Endothelial cell of umbilical vein (primary cell): ENCODE data around the gene XRN2. TPM values are rescaled to one million over a fixed set of nuclear protein-coding genes. Genes with fewer than 3 reads are reported as not detected.

Experiments
- BruUV-seq: library from RNA; stranded (reverse); fragments of 400-500 nt; replicated peaks from 2 replicates; lab custom pipeline; 2021; lab: Mats Ljungman, UMichigan
- CTCF ChIA-PET: fragments of 300-600, 350-600 bp; sonication (Branson Sonifier 250); formaldehyde crosslinking; loops from one replicate; lab custom pipeline; 2021; ENCODE audit warnings: antibody characterized with exemption, inconsistent platforms; lab: Charles Lee
- POLR2A ChIA-PET: fragments of 300-600, 350-600 bp; sonication (Branson Sonifier 250); formaldehyde crosslinking; loops from one replicate; lab custom pipeline; 2021; ENCODE audit warnings: antibody characterized with exemption, inconsistent platforms; lab: Charles Lee
- DNase-seq: peaks from one replicate; pipeline ENCODE4 v3.0.0-alpha.2; 2011; ENCODE audit warnings: low read depth, low spot score
- FAIRE-seq: peaks from 2 replicates; lab custom pipeline; 2011; peaks lifted over from hg19 to GRCh38; lab: Jason Lieb, UNC
- H2AFZ ChIP-seq: 2 replicates; pipeline ENCODE4 v1.6.0; 2012; ENCODE audit warnings: low read depth, low read length, control low read depth, inconsistent platforms
- H3K27ac ChIP-seq: 2 replicates; pipeline ENCODE4 v1.5.1; 2011; ENCODE audit warnings: low read depth, mild to moderate bottlenecking, control low read depth, low read length, moderate library complexity; ENCODE audit not compliant: insufficient read depth
- H3K27me3 ChIP-seq, 2 experiments: 2 replicates each; pipeline versions ENCODE4 v1.6.0 to v1.6.1; 2011; ENCODE audit warnings: low read length in 2 of 2, mixed read lengths in 1 of 2; ENCODE audit not compliant: control insufficient read depth in 2 of 2, insufficient read depth in 2 of 2
- H3K36me3 ChIP-seq, 2 experiments: 2 replicates in 1 of 2; 3 replicates in 1 of 2; pipeline ENCODE4 v1.5.1; 2011; ENCODE audit warnings: low read length in 2 of 2, mild to moderate bottlenecking in 1 of 2, moderate library complexity in 1 of 2; ENCODE audit not compliant: control insufficient read depth in 2 of 2, insufficient read depth in 2 of 2; ENCODE audit errors: extremely low read depth in 1 of 2
- H3K4me1 ChIP-seq: 3 replicates; pipeline ENCODE4 v1.5.1; 2011; ENCODE audit warnings: mild to moderate bottlenecking, low read length; ENCODE audit not compliant: control insufficient read depth, insufficient read depth; ENCODE audit errors: extremely low read depth
- H3K4me2 ChIP-seq: 2 replicates; pipeline ENCODE4 v1.6.1; 2011; ENCODE audit warnings: low read length, control low read depth, mixed read lengths; ENCODE audit not compliant: insufficient read depth
- H3K4me3 ChIP-seq, 3 experiments: fragments of 200-600 bp in 1 of 3; sonication (generic), shearing (Covaris generic) in 1 of 3; replicated peaks in 1 of 3; 2 replicates each; pipeline ENCODE4 v1.5.1; 2011 to 2016; ENCODE audit warnings: control low read depth in 3 of 3, low read length in 3 of 3, mild to moderate bottlenecking in 2 of 3, inconsistent platforms in 1 of 3, low read depth in 1 of 3, moderate library complexity in 1 of 3; ENCODE audit not compliant: insufficient read depth in 1 of 3
- H3K79me2 ChIP-seq: 2 replicates; pipeline ENCODE4 v1.6.0; 2012; ENCODE audit warnings: low read length, inconsistent platforms; ENCODE audit not compliant: control insufficient read depth, insufficient read depth
- H3K9ac ChIP-seq: replicated peaks from 2 replicates; pipeline ENCODE3; 2011; ENCODE audit warnings: low read length, control low read depth; ENCODE audit not compliant: insufficient read depth; ENCODE audit errors: extremely low read depth
- H3K9me1 ChIP-seq: replicated peaks from 3 replicates; pipeline ENCODE4 v1.6.0; 2011; ENCODE audit warnings: mild to moderate bottlenecking, low read length; ENCODE audit not compliant: control insufficient read depth, insufficient read depth; ENCODE audit errors: extremely low read depth
- H3K9me3 ChIP-seq: replicated peaks from 2 replicates; pipeline ENCODE4 v1.5.1; 2012; ENCODE audit warnings: low read length, inconsistent platforms; ENCODE audit not compliant: control insufficient read depth, insufficient read depth
- H4K20me1 ChIP-seq: replicated peaks from 2 replicates; pipeline ENCODE3; 2011; ENCODE audit warnings: mild to moderate bottlenecking, low read length; ENCODE audit not compliant: control insufficient read depth, insufficient read depth; ENCODE audit errors: extremely low read depth
- EZH2 ChIP-seq: IDR thresholded peaks from 2 replicates; pipeline ENCODE4 v1.6.1; 2012; ENCODE audit warnings: borderline replicate concordance, low read depth, mild to moderate bottlenecking, moderate library complexity, low read length, inconsistent platforms; ENCODE audit not compliant: severe bottlenecking
- FOS ChIP-seq: IDR thresholded peaks from 2 replicates; pipeline ENCODE4 v1.6.1; 2011; ENCODE audit warnings: mild to moderate bottlenecking, low read length, moderate library complexity, borderline replicate concordance; ENCODE audit not compliant: insufficient read depth
- GATA2 ChIP-seq: IDR thresholded peaks from 2 replicates; pipeline ENCODE4 v1.7.0; 2011; ENCODE audit warnings: low read depth, mild to moderate bottlenecking, moderate library complexity, mixed read lengths, low read length; ENCODE audit not compliant: insufficient read length, insufficient read depth
- JUN ChIP-seq: IDR thresholded peaks from 2 replicates; pipeline ENCODE4 v1.6.1; 2011; ENCODE audit warnings: borderline replicate concordance, low read depth; ENCODE audit not compliant: insufficient read length, insufficient read depth
- MYC ChIP-seq: IDR thresholded peaks from one replicate; pipeline ENCODE4 v1.6.1; 2011; ENCODE audit warnings: mild to moderate bottlenecking, low read depth, low read length
- POLR2A ChIP-seq: IDR thresholded peaks from 2 replicates; pipeline ENCODE4 v1.6.1; 2012; ENCODE audit warnings: low read depth, mild to moderate bottlenecking, control low read depth, low read length
- POLR2AphosphoS5 ChIP-seq: IDR thresholded peaks from 2 replicates; pipeline ENCODE4 v1.6.1; 2012; ENCODE audit warnings: low read depth, mild to moderate bottlenecking, control low read depth, low read length, moderate library complexity; ENCODE audit not compliant: insufficient read depth
- dilution Hi-C: fragments of 300-500 bp; cut with MboI; formaldehyde crosslinking; loops from one replicate; pipeline ENCODE4 v1.15.0; 2019; ENCODE audit warnings: low sequenced_read_pairs; ENCODE audit not compliant: extremely low pct_ligation_motif_present
- intact Hi-C: fragments of 100-400 bp; cut with micrococcal nuclease; formaldehyde crosslinking; loops from one replicate; pipeline ENCODE4 v1.10.0; 2022
- polyA plus RNA-seq, 4 experiments: library from polyadenylated mRNA; depleted of rRNA in 3 of 4; stranded (reverse) in 3 of 4; unstranded in 1 of 4; fragments of >200 nt; gene quantifications; 2 replicates each; pipeline versions ENCODE4 v1.2.1 to v1.2.3, GENCODE V29; 2011 to 2012; ENCODE audit warnings: missing spikeins in 1 of 4
- total RNA-seq: library from RNA; stranded (reverse); gene quantifications from 2 replicates; pipeline ENCODE4 v1.2.3, GENCODE V29; 2021
- TF ChIP-seq, protein P1 (sequence below): IDR thresholded peaks from 2 replicates; pipeline ENCODE4 v1.6.1; 2011; ENCODE audit not compliant: insufficient read depth, insufficient read length
- TF ChIP-seq, protein P2 (sequence below), 2 donors: IDR thresholded peaks; 1 replicate in 1 of 2; 2 replicates in 1 of 2; pipeline ENCODE4 v1.5.1; 2011; ENCODE audit warnings: low read length in 2 of 2, mild to moderate bottlenecking in 2 of 2, moderate library complexity in 2 of 2, control low read depth in 1 of 2, inconsistent platforms in 1 of 2, low read depth in 1 of 2; ENCODE audit not compliant: insufficient read depth in 1 of 2; ENCODE audit errors: extremely low read depth in 1 of 2

Gene XRN2
- total and polyA plus RNA-seq, 2 donors (not counting 3 experiments of a cell fraction or from before 2014, with no cell fraction given), result 32.3 to 66.6 TPM

DNA sequence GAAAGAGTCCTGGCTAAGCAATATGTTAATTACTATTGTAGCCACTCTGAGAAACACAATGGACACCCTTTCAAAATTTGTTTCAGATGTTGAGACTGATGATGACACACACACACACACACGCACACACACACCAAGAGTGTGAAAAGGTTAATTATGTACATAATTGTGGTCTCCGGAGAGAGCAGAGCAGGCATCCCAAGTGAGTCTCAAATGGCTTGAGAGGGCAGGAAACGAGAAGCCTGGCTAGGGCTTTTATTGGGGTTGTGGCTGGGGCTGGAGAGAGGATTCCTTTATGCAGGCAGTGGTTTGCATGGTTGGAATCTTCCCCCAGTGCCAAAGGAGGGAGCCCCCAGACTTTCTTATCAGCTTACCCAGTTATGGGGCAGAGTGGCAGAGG is 132.4 kb downstream of the XRN2 start:
- H3K4me3 ChIP-seq, result no peak overlapping the region
- no peak overlapping the region for H3K9ac ChIP-seq
- no peaks in the 10 kb centered on the region for H3K79me2 ChIP-seq
- intact Hi-C loops, result no loop called here
- CTCF ChIA-PET, result no interaction called here
- dilution Hi-C loops, result no loop called here
- no peaks in the 10 kb centered on the region for H3K36me3 ChIP-seq
- DNase-seq (no peak), FAIRE-seq (no peak)
- POLR2A ChIA-PET, result no interaction called here
- no peaks in the 10 kb centered on the region for H3K9me1 ChIP-seq
- H3K4me2 ChIP-seq, result no peak overlapping the region
- H3K27ac ChIP-seq, result peak overlapping the region; percentile 52
- H4K20me1 ChIP-seq, result no peaks in the 10 kb centered on the region
- TF ChIP-seq, protein P1, sequence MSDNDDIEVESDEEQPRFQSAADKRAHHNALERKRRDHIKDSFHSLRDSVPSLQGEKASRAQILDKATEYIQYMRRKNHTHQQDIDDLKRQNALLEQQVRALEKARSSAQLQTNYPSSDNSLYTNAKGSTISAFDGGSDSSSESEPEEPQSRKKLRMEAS, result no peak
- TF ChIP-seq, protein P2, sequence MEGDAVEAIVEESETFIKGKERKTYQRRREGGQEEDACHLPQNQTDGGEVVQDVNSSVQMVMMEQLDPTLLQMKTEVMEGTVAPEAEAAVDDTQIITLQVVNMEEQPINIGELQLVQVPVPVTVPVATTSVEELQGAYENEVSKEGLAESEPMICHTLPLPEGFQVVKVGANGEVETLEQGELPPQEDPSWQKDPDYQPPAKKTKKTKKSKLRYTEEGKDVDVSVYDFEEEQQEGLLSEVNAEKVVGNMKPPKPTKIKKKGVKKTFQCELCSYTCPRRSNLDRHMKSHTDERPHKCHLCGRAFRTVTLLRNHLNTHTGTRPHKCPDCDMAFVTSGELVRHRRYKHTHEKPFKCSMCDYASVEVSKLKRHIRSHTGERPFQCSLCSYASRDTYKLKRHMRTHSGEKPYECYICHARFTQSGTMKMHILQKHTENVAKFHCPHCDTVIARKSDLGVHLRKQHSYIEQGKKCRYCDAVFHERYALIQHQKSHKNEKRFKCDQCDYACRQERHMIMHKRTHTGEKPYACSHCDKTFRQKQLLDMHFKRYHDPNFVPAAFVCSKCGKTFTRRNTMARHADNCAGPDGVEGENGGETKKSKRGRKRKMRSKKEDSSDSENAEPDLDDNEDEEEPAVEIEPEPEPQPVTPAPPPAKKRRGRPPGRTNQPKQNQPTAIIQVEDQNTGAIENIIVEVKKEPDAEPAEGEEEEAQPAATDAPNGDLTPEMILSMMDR (IDR thresholded peaks at IDR 0.05; ENCODE audit: extremely low read depth in 1 of 2, insufficient read depth in 1 of 2, low read depth in 1 of 2, low read length in 2 of 2), result no peak
- TF ChIP-seq FOS, result no peak
- no peak for TF ChIP-seq POLR2AphosphoS5
- TF ChIP-seq MYC, result no peak
- TF ChIP-seq JUN, result no peak
- no peak for TF ChIP-seq GATA2
- TF ChIP-seq EZH2, result no peak
- no peak for TF ChIP-seq POLR2A
- H3K27me3 ChIP-seq, result no peaks in the 10 kb centered on the region
- no peaks in the 10 kb centered on the region for H3K9me3 ChIP-seq
- peaks cover 13% of the 10 kb centered on the region for H3K4me1 ChIP-seq
- BruUV-seq, result no TSS peak
- H2AFZ ChIP-seq, result no peak overlapping the region
